Activated CD4-positive, CD25-positive, alpha-beta regulatory T cell (primary cell): ENCODE results near the gene PRDM2.
"Not testable (repeated sequence)": the region's sequence is repeated elsewhere in the genome, so short reads cannot be mapped to it uniquely, and the experiment has no call there.

ENCODE experiments used
- DNase-seq, 4 experiments: peaks; one replicate each; lab custom pipeline; 2025; lab: John Stamatoyannopoulos, UW

The PRDM2 gene

GRCh38 chr1:13700521-13701270 lies 708 bp downstream of the PRDM2 start:
- DNase-seq = peak in 3 of 4 experiments; percentile 37 to 39 (median 39)

- DNase-seq = no peak
Observed at GRCh38 chr1:13701271-13701640, 1.3 kb downstream of the PRDM2 start.

- DNase-seq = peak; percentile 17 to 32 (median 24)
Observed at GRCh38 chr1:13702425-13703127, 2.6 kb downstream of the PRDM2 start.

- DNase-seq = no peak
Observed at GRCh38 chr1:13703128-13703513, 3.1 kb downstream of the PRDM2 start.

- DNase-seq = no peak
Observed at GRCh38 chr1:13703558-13704490, 3.8 kb downstream of the PRDM2 start.

GRCh38 chr1:13706046-13706445 lies 6.1 kb downstream of the PRDM2 start:
- DNase-seq = no peak

- no peak for DNase-seq
Observed at GRCh38 chr1:13707164-13707563, 7.2 kb downstream of the PRDM2 start.

- no peak for DNase-seq
Observed at GRCh38 chr1:13708380-13708982, 8.5 kb downstream of the PRDM2 start.

GRCh38 chr1:13710086-13710485 lies 10.1 kb downstream of the PRDM2 start:
- DNase-seq = no peak

GRCh38 chr1:13714851-13715250 lies 14.9 kb downstream of the PRDM2 start:
- no peak for DNase-seq

GRCh38 chr1:13715616-13716287 lies 15.8 kb downstream of the PRDM2 start:
- not testable (repeated sequence) for DNase-seq

GRCh38 chr1:13722808-13723360 lies 22.9 kb downstream of the PRDM2 start:
- no peak for DNase-seq

- DNase-seq = no peak
Observed at GRCh38 chr1:13723810-13724209, 23.8 kb downstream of the PRDM2 start.

- peak; percentile 10 to 36 (median 30) for DNase-seq
Observed at GRCh38 chr1:13725714-13726175, 25.8 kb downstream of the PRDM2 start.

- DNase-seq = no peak
Observed at GRCh38 chr1:13728091-13728715, 28.2 kb downstream of the PRDM2 start.

- DNase-seq = no peak
Observed at GRCh38 chr1:13730291-13730690, 30.3 kb downstream of the PRDM2 start.

GRCh38 chr1:13730751-13731482 lies 30.9 kb downstream of the PRDM2 start:
- DNase-seq = peak; percentile 38 to 75 (median 59)

GRCh38 chr1:13731897-13732296 lies 31.9 kb downstream of the PRDM2 start:
- DNase-seq = no peak

- no peak for DNase-seq
Observed at GRCh38 chr1:13732971-13733667, 33.1 kb downstream of the PRDM2 start.
